PC-3 (cell line): ENCODE data around the gene BNIP1.

Experiments
- CTCF ChIP-seq: fragments of 300-600 bp; sonication (generic); conservative IDR thresholded peaks from 2 replicates; pipeline ENCODE4 v1.5.1; 2017; ENCODE audit warnings: antibody characterized with exemption, low read depth, mild to moderate bottlenecking, low read length
- EZH2phosphoT487 ChIP-seq: fragments of 300-600 bp; sonication (generic); IDR thresholded peaks from 2 replicates; pipeline ENCODE4 v1.6.1; 2018; ENCODE audit warnings: mild to moderate bottlenecking, antibody characterized with exemption, low read length, borderline replicate concordance

GRCh38 chr5:173152547-173152946 is 8.2 kb downstream of the BNIP1 start:
- no peak for TF ChIP-seq CTCF
- no peak for TF ChIP-seq EZH2phosphoT487
